ENCODE results near the gene GARIN5B. TPM values are rescaled to one million over a fixed set of nuclear protein-coding genes. Genes with fewer than 3 reads are reported as not detected.
"Not testable (repeated sequence)": the region's sequence is repeated elsewhere in the genome, so short reads cannot be mapped to it uniquely, and the experiment has no call there.

Gene GARIN5B
- total and polyA plus RNA-seq, 9 donors, result not detected

DNA sequence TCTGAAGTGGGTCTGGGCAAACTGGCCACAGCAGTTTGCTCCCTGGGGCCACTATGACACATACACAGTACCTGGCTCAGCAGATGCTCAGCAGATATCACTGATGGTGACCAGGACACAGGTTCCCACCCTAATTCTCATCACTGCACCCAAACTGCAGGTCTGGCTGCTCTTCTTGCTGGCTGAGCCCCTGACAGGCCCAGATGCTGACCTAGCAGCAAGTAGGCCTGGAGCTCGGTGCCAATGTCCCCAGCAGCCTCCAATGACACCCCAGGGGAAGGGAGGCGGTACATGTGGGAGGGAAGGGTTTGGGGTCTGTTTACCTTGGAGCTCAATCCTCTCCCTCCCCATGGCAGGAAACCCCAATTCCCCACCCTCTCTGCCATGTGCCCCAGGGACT lies 39.4 kb upstream of the GARIN5B start:
- intact Hi-C loops (cut with DNase I), result no loop called here
- no peaks in the 10 kb centered on the region for H3K9me3 ChIP-seq
- DNase-seq, result no peak
- H3K27ac ChIP-seq, result no peak overlapping the region
- TF ChIP-seq POLR2A (IDR thresholded peaks at IDR 0.05) (no peak), EP300 (IDR thresholded peaks at IDR 0.05) (no peak)
- TF ChIP-seq, protein P1, sequence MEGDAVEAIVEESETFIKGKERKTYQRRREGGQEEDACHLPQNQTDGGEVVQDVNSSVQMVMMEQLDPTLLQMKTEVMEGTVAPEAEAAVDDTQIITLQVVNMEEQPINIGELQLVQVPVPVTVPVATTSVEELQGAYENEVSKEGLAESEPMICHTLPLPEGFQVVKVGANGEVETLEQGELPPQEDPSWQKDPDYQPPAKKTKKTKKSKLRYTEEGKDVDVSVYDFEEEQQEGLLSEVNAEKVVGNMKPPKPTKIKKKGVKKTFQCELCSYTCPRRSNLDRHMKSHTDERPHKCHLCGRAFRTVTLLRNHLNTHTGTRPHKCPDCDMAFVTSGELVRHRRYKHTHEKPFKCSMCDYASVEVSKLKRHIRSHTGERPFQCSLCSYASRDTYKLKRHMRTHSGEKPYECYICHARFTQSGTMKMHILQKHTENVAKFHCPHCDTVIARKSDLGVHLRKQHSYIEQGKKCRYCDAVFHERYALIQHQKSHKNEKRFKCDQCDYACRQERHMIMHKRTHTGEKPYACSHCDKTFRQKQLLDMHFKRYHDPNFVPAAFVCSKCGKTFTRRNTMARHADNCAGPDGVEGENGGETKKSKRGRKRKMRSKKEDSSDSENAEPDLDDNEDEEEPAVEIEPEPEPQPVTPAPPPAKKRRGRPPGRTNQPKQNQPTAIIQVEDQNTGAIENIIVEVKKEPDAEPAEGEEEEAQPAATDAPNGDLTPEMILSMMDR (IDR thresholded peaks at IDR 0.05), result no peak
- no peaks in the 10 kb centered on the region for H3K36me3 ChIP-seq
- H3K27me3 ChIP-seq, result no peaks in the 10 kb centered on the region
- no peak overlapping the region for H3K4me3 ChIP-seq
- H3K4me1 ChIP-seq (ENCODE audit: insufficient read depth), result peaks cover 8% of the 10 kb centered on the region
- WGBS, 3 donors, result 74 to 86% (median 83%) methylated on average over 2 of the region's 2 CpGs

DNA sequence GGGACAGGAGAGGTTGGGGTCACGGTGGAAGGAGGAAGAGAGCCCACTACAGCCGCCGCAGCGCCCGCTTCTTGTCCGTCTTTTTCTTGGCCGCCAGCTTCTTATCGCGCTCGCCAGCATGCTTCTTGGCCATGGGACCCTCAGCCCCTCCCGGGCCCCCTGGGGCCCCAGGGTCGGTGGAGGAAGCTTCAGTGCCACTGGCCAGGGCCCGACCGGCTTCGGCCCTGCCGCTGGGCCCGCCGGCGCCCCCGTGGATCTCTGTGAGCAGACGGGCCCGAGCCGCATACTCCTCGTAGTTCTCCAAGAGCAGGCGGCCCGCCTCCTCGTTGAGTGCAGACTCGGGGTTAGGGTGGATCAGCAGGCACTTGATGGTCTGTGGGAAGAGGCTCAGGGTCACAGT lies 38.3 kb upstream of the GARIN5B start:
- H3K27ac ChIP-seq; H3K27me3 ChIP-seq; H3K4me3 ChIP-seq; H3K36me3 ChIP-seq; H3K4me1 ChIP-seq (ENCODE audit: insufficient read depth); intact Hi-C loops (cut with DNase I); DNase-seq; H3K9me3 ChIP-seq: not testable (repeated sequence)
- 78 to 84% (median 81%) methylated on average over 21 to 24 of the region's 28 CpGs for WGBS, 3 donors

DNA sequence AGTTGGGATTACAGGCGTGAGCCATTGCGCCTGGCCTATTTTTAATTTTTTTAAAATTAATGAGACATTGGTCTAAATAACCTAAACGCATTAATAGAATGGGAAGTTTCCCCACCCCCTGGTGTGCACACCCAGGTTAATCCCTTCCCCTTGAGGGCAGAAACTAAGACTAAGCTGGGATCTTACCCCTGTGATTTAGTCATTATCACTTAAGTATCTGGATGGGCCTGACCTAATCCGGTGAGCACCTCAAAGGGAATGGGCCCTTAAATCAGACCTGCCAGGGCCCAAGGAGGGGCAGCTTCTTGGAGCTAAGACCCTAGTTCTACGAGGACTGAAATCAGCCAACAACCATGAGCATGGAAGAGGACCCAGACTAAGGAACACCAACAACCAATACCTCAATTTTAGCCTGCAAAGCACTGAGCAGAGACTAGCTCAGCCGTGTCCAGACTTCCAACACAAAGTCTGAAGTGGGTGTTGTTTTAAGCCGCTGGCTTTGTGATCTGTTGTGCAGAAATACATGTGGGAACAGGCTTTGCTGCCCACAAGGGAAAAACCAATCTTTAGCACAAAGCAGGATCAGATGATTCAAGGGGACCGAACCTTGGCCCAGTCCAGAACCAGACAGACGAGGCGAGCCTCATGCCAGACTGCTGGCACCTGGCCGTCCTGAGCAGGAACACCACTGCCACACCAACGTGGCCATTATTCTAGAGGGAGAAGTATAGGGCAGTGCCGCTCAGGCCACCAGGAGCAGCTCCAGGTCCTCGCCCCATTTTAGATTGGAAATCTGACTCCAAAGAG lies 37.4 kb upstream of the GARIN5B start:
- intact Hi-C loops (cut with DNase I), result no loop called here
- no peak overlapping the region for H3K4me3 ChIP-seq
- no peaks in the 10 kb centered on the region for H3K36me3 ChIP-seq
- H3K4me1 ChIP-seq (ENCODE audit: insufficient read depth), result no peaks in the 10 kb centered on the region
- 78 to 84% (median 83%) methylated on average over 14 of the region's 14 CpGs for WGBS, 3 donors
- no peak overlapping the region for H3K27ac ChIP-seq
- no peak for DNase-seq
- TF ChIP-seq EP300 (IDR thresholded peaks at IDR 0.05) (no peak), POLR2A (IDR thresholded peaks at IDR 0.05) (no peak)
- TF ChIP-seq, protein P1 (IDR thresholded peaks at IDR 0.05), result no peak
- no peaks in the 10 kb centered on the region for H3K9me3 ChIP-seq
- H3K27me3 ChIP-seq, result no peaks in the 10 kb centered on the region

DNA sequence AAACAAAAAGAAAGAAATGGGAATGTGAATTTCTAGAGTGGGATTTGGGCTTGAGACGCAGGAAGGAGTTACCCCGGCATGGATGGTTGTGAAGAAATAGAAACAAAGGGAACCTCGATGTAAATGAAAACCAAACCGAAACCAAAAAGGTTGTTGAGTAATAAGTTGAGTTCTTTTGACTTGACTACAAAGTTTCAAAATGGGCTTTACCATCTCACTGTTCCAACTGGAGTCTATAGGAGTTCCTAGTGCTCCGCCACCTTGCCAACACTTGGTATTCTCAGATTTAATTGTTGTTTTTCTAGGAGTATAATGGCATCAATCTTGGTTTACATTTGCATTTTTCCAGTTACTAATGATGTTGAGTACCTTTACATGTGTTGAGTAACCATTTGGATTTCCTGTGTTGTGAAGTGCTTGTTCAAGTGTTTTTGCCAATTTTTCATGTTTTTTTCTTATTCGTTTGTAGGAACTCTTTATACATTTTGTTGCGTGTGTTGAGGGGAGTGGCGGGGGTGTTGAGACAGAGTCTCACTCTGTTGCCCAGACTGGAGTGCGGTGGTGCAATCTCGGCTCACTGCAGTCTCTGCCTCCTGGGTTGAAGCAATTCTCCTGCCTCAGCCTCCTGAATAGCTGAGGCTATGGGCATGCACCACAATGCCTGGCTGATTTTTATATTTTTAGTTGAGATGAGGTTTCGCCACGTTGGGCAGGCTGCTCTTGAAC lies 35.3 kb upstream of the GARIN5B start:
- 77 to 89% (median 88%) methylated on average over 12 of the region's 12 CpGs for WGBS, 3 donors
- no peaks in the 10 kb centered on the region for H3K27me3 ChIP-seq
- intact Hi-C loops (cut with DNase I), result no loop called here
- DNase-seq, result no peak
- no peaks in the 10 kb centered on the region for H3K36me3 ChIP-seq
- H3K27ac ChIP-seq, result no peak overlapping the region
- H3K9me3 ChIP-seq, result no peaks in the 10 kb centered on the region
- H3K4me3 ChIP-seq, result no peak overlapping the region
- H3K4me1 ChIP-seq (ENCODE audit: insufficient read depth), result no peaks in the 10 kb centered on the region
- TF ChIP-seq EP300 (IDR thresholded peaks at IDR 0.05) (no peak), POLR2A (IDR thresholded peaks at IDR 0.05) (no peak)
- TF ChIP-seq, protein P1 (IDR thresholded peaks at IDR 0.05), result no peak

Data from ovary (tissue), 9 donors.